ENCODE data around the gene SDC4.
"Not testable (repeated sequence)": the region's sequence is repeated elsewhere in the genome, so short reads cannot be mapped to it uniquely, and the experiment has no call there.

Gene SDC4

GRCh38 chr20:45363611-45364492, 15.6 kb upstream of the SDC4 start:
- no peak for FAIRE-seq

GRCh38 chr20:45362804-45363610, 14.8 kb upstream of the SDC4 start, which contains the start of gene SYS1:
SYS1 (plus strand) TSS chr20:45363156; CDS start chr20:45363532, 376 bp downstream.
- FAIRE-seq = peak; percentile 91

- FAIRE-seq = no peak
Measured at GRCh38 chr20:45361793-45362192, 13.6 kb upstream of the SDC4 start.

GRCh38 chr20:45359406-45360148, 11.4 kb upstream of the SDC4 start:
- no peak for FAIRE-seq

GRCh38 chr20:45359069-45359405, 10.8 kb upstream of the SDC4 start:
- no peak for FAIRE-seq

- no peak for FAIRE-seq
Measured at GRCh38 chr20:45358282-45359068, 10.3 kb upstream of the SDC4 start.

- no peak for FAIRE-seq
Measured at GRCh38 chr20:45355209-45356084, 7.2 kb upstream of the SDC4 start.

GRCh38 chr20:45354423-45355208, 6.4 kb upstream of the SDC4 start:
- FAIRE-seq = no peak

GRCh38 chr20:45353746-45354145, 5.5 kb upstream of the SDC4 start:
- no peak for FAIRE-seq

- no peak for FAIRE-seq
Measured at GRCh38 chr20:45352729-45353128, 4.5 kb upstream of the SDC4 start.

GRCh38 chr20:45350795-45351194, 2.6 kb upstream of the SDC4 start:
- FAIRE-seq = not testable (repeated sequence)

GRCh38 chr20:45350217-45350616, 2.0 kb upstream of the SDC4 start:
- no peak for FAIRE-seq

- no peak for FAIRE-seq
Measured at GRCh38 chr20:45347297-45347935, 808 bp downstream of the SDC4 start.

GRCh38 chr20:45346851-45347250, 1.4 kb downstream of the SDC4 start:
- FAIRE-seq = no peak

- FAIRE-seq = no peak
Measured at GRCh38 chr20:45346291-45346718, 1.9 kb downstream of the SDC4 start.

- no peak for FAIRE-seq
Measured at GRCh38 chr20:45345104-45345936, 2.9 kb downstream of the SDC4 start.

GRCh38 chr20:45344168-45344860, 3.9 kb downstream of the SDC4 start:
- FAIRE-seq = no peak

GRCh38 chr20:45343532-45344167, 4.6 kb downstream of the SDC4 start:
- no peak for FAIRE-seq
